ENCODE measurements around the gene MUC21.
A peak's percentile ranks its signal among the peaks of the same experiment; 100 is the strongest.
"Not testable (repeated sequence)": the region's sequence is repeated elsewhere in the genome, so short reads cannot be mapped to it uniquely, and the experiment has no call there.

MUC21 gene

DNA sequence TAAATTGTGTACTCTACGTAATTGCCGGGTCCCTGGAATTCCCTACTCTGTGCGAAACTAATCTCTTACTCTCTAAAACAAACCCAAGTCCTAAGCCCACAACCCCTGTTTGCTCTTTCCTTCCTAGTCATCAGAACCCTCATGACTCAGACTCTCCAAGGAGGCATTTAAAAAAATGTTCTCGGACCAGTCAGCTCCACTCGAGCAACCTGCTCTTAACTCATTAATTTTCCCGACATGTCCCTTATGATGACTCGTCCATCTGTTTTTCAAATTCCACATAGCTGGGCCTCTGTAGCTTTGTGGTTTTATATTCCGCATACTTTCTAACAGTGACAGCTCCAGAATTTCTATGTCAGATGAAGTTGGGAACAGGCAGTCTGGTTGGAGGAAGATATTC, 24.2 kb downstream of the MUC21 start:
- DNase-seq (ENCODE audit: low read depth in 2 of 3, low spot score in 1 of 3): no peak

DNA sequence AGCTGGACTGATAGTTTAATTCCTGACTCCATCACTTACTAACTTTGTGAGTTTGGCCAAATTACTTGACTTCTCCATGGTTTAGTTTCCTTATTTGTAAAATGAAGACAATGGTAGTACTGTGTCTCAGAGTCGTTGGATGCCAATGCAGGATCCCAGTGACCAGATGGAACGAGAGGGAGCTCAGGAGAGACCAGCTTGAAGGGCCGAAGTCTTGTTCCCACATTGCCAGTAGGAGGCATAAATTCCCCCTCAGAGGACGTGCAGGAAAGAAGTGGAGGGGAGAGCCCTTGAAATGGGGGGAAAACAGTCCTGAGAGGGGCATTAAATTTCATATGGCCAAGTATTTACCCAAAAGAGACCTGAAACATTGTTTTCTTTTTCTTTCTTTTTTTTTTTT, 24.6 kb downstream of the MUC21 start:
- DNase-seq (ENCODE audit: low read depth in 2 of 3, low spot score in 1 of 3): no peak

DNA sequence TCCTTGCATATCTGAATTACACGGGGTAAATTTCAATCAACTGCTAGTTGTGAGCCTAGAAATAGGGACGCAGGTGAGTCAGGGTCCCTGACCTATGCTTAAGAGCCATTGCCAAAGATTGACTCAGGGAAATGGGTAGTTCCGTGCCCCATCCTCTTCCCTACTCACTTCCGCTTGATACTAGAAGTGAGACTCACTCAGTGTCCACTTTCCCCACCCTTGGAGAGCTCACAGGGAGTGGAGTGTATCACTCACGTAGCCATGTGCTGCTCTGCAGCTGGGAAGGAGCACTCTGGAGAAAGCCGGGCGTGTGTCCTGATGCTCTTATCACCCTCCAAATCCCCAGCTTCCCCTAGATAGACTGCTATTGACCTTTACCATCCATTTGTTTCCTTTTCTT, 26.2 kb downstream of the MUC21 start:
- no peak for DNase-seq (ENCODE audit: low read depth in 2 of 3, low spot score in 1 of 3)

DNA sequence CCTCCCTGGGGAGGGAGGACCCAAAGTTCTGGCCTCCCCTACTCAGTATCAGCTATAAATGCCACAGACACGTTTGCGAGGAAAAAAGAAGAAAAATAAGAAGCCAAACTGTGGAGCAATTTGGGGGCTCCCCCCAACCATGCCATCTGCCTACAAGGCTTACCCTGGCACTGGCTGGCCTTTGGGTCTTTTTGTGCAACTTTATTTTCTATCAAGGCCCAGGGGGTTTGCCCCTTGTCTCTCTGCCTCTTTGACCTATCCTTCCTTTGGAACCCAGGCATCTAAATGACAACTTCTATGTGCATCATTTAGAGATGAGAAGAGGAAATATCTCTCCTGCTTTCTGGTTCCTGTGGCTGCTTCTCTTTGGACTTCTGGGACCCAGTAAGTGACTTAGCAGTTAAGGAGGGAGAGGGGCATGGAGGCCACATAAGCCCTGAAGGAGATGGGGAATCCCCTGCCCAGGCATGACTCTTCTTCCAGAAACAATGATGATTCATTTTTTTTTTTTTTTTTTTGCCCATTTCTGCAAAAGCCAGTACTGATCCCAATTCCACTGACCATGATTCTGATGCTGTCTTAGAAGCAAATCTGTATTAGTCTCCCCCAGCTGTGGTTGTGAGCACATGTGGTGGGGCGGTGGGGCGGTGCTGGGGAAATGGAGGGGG, 27.0 kb downstream of the MUC21 start, which contains the start of gene MUC22:
Gene MUC22, plus strand, starts transcription at position 82 of the 668 bp plus-strand sequence. Its CDS starts 233 bp downstream, at position 315.
- peak in 1 of 3 donors; percentile 20 for DNase-seq (ENCODE audit: low read depth in 2 of 3, low spot score in 1 of 3)

DNA sequence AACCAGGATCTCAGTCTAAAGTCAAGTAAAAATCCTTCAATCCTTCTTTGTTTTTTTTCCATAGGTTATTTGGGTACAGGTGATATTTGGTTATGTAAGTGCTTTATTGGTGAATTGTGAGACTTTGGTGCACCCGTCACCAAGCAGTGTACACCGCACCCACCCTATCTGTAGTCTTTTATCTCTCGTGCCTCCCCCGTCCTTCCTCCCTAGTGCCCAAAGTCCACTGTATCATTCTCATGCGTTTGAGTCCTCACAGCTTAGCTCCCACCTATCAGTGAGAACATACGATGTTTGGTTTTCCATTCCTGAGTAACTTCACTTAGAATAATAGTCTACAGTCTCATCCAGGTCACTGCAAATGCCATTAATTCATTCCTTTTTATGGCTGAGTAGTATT, 27.6 kb downstream of the MUC21 start:
- DNase-seq (ENCODE audit: low read depth in 2 of 3, low spot score in 1 of 3): no peak

DNA sequence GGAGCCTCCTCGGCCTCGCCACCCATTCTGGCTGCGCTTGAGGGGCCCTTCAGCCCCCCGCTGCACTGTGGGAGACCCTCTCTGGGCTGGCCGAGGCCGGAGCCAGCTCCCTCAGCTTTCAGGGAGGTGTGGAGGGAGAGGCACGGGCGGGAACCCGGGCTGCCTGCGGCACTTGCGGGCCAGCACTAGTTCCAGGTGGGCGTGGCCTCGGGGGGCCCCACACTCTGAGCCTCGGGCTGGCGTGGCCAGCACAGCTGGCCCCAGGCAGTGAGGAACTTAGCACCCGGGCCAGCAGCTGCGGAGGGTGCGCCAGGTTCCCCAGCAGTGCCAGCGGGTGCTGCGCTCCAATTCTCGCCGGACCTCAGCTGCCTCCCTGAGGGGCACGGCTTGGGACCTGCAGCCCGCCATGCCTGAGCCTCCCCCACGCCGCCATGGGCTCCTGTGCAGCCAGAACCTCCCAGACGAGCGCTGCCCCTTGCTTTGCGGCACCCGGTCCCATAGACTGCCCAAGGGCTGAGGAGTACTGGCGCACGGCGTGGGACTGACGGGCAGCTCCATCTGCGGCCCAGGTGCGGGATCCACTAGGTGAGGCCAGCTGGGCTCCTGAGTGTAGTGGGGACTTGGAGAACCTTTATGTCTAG, 33.3 kb downstream of the MUC21 start:
- DNase-seq (ENCODE audit: low read depth in 2 of 3, low spot score in 1 of 3): no peak

DNA sequence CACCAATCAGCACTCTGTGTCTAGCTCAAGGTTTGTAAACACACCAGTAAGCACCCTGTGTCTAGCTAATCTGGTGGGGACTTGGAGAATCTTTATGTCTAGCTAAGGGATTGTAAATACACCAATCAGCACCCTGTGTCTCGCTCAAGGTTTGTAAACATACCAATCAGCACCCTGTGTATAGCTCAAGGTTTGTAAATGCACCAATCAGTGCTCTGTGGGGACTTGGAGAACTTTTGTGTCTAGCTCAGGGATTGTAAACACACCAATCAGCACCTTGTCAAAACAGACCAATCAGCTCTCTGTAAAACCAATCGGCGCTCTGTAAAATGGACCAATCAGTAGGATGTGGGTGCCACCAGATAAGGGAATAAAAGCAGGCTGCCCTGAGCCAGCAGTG, 33.9 kb downstream of the MUC21 start:
- DNase-seq (ENCODE audit: low read depth in 2 of 3, low spot score in 1 of 3): not testable (repeated sequence)

DNA sequence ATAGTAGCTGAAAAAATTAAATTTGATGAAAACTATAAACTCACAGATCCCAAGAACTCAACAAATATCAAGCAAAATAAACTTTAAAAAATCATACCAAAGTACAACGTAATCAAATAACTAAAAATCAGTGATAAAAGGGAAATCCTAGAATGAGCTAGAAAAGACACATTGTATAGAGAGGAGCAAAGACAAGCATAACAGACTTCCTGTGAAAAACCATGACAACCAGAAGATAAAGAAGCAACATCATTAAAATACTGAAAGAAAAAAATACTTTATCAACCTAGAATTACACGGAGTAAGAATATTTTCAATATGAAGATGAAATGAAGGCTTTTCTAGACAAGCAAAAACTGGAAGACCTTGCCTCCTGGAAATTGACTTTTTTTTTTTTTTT, 36.5 kb downstream of the MUC21 start:
- no peak for DNase-seq (ENCODE audit: low read depth in 2 of 3, low spot score in 1 of 3)

DNA sequence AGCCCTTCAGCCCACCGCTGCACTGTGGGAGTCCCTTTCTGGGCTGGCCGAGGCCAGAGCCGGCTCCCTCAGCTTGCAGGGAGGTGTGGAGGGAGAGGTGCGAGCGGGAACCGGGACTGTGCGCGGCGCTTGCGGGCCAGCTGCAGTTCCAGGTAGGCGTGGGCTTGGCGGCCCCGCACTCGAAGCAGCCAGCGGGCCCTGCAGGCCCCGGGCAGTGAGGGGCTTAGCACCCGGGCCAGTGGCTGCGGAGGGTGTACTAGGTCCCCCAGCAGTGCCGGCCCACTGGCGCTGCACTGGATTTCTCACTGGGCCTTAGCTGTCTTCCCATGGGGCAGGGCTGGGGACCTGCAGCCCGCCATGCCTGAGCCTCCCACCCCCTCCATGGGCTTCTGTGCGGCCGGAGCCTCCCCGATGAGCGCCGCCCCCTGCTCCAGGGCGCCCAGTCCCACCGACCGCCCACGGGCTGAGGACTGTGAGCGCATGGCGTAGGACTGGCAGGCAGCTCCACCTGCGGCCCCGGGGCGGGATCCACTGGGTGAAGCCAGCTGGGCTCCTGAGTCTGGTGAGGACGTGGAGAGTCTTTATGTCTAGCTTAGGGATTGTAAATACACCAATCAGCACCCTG, 37.2 kb downstream of the MUC21 start:
- DNase-seq (ENCODE audit: low read depth in 2 of 3, low spot score in 1 of 3): not testable (repeated sequence)

DNA sequence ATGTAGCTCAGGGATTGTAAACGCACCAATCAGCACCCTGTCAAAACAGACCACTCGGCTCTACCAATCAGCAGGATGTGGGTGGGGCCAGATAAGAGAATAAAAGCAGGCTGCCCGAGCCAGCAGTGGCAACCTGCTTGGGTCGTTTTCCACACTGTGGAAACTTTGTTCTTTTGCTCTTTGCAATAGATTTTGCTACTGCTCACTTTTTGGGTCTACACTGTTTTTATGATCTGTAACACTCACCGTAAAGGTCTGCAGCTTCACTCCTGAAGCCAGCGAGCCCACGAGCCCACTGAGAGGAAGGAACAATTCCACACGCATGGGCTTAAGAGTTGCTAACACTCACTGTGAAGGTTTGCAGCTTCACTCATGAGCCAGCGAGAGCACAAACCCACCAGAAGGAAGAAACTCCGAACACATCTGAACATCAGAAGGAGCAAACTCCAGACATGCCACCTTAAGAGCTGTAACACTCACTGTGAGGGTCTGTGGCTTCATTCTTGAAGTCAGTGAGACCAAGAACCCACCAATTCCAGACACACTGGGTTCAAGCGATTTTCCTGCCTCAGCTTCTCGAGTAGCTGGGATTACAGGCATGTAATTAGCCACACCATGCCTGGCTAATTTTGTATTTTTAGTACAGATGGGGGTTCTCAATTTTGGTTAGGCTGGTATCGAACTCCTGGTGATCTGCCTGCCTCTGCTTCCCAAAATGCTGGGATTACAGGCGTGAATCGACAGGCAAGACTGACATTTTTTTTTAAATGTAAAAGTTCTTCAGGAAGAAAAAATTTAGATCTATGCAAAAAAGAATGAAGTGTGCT, 38.4 kb downstream of the MUC21 start:
- not testable (repeated sequence) for DNase-seq (ENCODE audit: low read depth in 2 of 3, low spot score in 1 of 3)

DNA sequence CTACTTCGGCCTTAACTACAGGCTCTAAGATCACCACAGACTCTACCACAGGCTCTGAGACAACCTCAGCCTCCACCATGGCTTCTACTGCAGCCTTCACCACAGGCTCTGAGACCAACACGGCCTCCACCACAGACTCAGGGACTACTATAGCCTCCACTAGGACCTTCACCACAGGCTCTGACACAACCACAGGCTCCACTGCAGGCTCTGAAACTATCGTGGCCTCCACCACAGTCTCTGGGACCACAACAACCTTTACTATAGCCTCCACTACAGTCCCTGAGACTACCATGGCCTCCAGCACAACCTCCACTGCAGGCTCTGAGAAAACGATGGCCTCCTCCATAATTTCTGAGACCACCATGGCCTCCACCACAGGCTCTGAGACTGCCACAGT, 42.1 kb downstream of the MUC21 start:
- DNase-seq (ENCODE audit: low read depth in 2 of 3, low spot score in 1 of 3): no peak

DNA sequence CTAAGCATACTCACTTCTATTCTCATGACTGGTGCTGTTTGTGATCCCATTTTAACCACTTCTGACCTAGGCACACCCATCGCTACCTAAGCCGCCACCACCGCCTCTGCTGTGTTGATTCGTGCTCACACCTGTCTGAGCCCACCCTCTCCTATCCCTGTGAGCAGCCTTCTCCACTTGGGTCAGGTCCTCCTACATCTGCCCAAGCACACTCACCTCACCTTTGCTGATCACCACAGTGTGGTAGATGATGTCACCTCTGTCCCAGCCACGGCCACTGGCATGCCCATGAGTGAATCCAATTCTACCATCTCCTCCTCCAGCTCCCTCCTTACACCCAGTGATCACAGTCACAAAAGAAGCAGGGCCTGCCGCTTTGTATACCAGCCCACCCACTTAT, 47.6 kb downstream of the MUC21 start:
- no peak for DNase-seq (ENCODE audit: low read depth in 2 of 3, low spot score in 1 of 3)

DNA sequence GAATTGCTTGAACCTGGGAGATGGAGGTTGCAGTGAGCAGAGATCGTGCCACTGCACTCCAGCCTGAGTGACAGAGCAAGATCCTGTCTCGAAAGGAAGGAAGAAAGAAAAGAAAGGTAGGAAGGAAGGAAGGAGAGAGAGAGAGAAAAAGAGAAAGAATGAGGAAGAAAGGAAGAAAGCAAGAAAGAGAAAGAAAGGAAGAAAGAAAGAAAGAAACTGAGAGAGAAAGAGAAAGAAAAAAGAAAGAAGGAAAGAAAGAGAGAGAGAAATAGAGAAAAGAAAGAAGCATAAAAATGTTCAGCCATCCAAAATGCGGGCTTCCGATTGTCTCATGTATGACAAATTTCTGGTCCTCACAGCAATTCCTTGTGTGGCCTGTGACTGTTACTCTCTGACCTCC, 49.6 kb downstream of the MUC21 start:
- no peak for DNase-seq (ENCODE audit: low read depth in 2 of 3, low spot score in 1 of 3)

DNA sequence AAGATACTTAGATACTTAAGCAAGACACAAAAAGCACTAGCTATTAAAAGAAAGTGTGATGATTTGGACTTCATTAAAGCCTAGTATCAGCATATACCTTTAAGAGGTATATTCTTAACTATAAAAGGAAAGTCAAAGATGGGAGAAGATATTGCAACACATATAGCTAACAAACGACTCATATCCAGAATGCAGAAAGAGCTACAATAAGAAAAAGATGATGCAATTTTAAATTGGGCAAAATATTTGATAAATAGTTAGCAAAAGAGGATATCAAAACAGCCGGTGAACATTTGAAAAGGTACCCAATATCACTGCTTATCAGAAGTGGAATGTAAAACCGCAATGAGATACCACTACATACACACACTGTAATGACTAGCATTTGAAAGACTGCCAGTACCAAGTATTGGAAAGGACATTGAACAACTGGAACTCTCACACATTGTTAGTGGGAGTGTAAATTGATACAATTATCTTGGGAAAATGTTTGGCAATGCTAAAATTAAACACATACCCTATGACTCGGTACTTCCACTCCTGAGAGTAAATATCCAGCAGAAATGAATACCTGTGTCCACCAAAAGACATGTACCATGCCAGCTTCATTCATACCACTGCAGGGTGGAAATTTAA, 52.5 kb downstream of the MUC21 start:
- no peak for DNase-seq (ENCODE audit: low read depth in 2 of 3, low spot score in 1 of 3)

DNA sequence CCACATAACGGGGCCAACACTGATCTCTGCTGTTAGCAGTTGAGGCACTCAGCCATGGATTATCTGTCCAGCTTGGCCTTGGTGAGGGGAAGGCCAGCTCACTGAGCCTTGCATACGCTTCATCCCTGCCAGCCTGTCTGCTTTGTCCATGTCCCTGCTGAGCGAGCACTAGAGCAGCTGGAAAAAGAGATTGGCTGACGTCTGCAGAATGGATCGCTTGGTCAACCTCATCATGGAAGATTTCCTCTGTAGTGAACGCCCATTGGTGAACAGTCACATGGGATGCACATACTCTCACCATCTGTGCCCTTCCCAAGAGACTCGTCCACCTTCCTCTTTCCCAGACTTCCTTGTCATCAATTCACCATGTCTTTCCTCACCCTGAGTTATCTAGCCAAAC, 53.7 kb downstream of the MUC21 start:
- no peak for DNase-seq (ENCODE audit: low read depth in 2 of 3, low spot score in 1 of 3)

DNA sequence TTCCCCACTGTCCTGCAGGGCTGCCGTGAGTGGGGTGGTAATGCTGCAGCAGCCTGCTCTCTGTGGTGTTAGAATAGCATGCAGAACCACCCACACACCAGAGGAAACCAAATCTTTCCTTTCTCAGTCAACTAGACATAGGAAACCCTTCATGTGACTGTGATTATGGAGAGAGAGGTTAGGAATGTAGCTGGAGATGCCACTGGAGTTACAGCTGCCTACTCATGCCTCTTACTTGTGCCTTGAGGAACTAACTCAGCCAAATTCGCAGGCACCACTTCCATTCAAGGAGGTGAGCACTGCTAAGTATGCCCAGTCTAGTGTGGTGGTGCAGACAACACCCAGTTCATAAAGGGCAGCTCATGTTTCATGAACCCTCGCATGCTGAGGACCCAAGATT, 54.2 kb downstream of the MUC21 start:
- DNase-seq (ENCODE audit: low read depth in 2 of 3, low spot score in 1 of 3): no peak

DNA sequence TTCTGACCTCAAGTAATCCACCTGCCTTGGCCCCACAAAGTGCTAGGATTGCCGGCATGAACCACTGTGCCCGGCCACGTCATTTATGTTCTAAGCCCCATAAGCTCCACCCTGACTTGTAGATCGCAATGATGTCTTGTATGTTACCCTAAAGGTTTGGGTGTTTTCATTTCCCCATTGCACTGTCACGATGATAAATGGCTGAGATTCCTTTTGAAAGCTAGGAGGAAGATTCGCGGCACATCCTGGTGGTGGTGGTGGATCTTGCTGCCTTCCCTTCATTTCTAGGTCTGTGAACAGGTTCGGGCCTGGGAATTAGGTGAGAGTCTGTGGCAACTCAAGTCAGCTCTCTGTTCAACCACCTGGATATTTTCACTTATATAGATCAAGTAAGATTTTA, 55.0 kb downstream of the MUC21 start:
- DNase-seq (ENCODE audit: low read depth in 2 of 3, low spot score in 1 of 3): no peak

All from stimulated activated CD4-positive, alpha-beta T cell treated with anti-CD3 and anti-CD28 coated beads, Interleukin-12 subunit alpha, Interleukin-12 subunit beta, amount 100 ng/mL, for 48 hours (primary cell).